GM12878 (cell line): ENCODE measurements around the gene ATP1B2. TPM values are rescaled to one million over a fixed set of nuclear protein-coding genes. Genes with fewer than 3 reads are reported as not detected.

ENCODE experiments used
- ESRRA ChIP-seq: IDR thresholded peaks from 2 replicates; pipeline ENCODE4 v1.6.1; 2012; ENCODE audit warnings: mild to moderate bottlenecking, low read length, improper control_type of control experiment
- HDAC2 ChIP-seq: fragments of 200-600 bp; sonication (generic); IDR thresholded peaks from 2 replicates; pipeline ENCODE4 v1.6.1; 2017
- LARP7 ChIP-seq: fragments of 450-650 bp; IDR thresholded peaks from 2 replicates; pipeline ENCODE4 v1.6.1; 2017; ENCODE audit warnings: mild to moderate bottlenecking
- REST ChIP-seq: IDR thresholded peaks from 2 replicates; pipeline ENCODE4 v1.6.1; 2012; ENCODE audit warnings: mild to moderate bottlenecking, low read depth, low read length
- ZNF207 ChIP-seq: fragments of 450-650 bp; IDR thresholded peaks from 2 replicates; pipeline ENCODE4 v1.6.1; 2014; ENCODE audit warnings: antibody characterized with exemption, mild to moderate bottlenecking, borderline replicate concordance
- ZZZ3 ChIP-seq: IDR thresholded peaks from 2 replicates; pipeline ENCODE4 v1.6.1; 2011; ENCODE audit warnings: low read depth; ENCODE audit not compliant: control insufficient read depth, insufficient read length
- polyA plus RNA-seq, 11 experiments: library from polyadenylated mRNA; depleted of rRNA in 4 of 11; unstranded in 6 of 11; stranded (reverse) in 5 of 11; fragments of >200 nt; fragmentation: Nextera tagmentation in 4 of 11; fragmentation: Illumina TruSeq in 1 of 11; extraction: Ambion mirVana in 4 of 11; extraction: Trizol in 1 of 11; gene quantifications; 1 replicate in 1 of 11; 2 replicates in 10 of 11; pipeline versions ENCODE4 v1.2.1 to v1.2.3, GENCODE V29; 2011 to 2016; ENCODE audit warnings: inconsistent platforms in 2 of 11, missing spikeins in 2 of 11, low read depth in 1 of 11
- total RNA-seq, 4 experiments: library from RNA; depleted of rRNA in 3 of 4; stranded (reverse); fragments of >200 nt in 3 of 4; fragmentation: Illumina TruSeq in 1 of 4; extraction: Trizol in 1 of 4; gene quantifications; 2 replicates each; pipeline versions ENCODE4 v1.2.1 to v1.2.3, GENCODE V29; 2013 to 2021

The ATP1B2 gene
- total and polyA plus RNA-seq, 10 of the 15 experiments (the other 5 are each of a cell fraction or from before 2014, with no cell fraction given), result 0.03 to 0.29 (median 0.15) TPM; not detected in 3

GRCh38 chr17:7685533-7686221, 35.0 kb downstream of the ATP1B2 start (continued):
- TF ChIP-seq ESRRA, result no peak
- TF ChIP-seq ZZZ3, result no peak
- no peak for TF ChIP-seq REST
- peak; percentile 42; the same call in 1 of the 2 replicates for TF ChIP-seq LARP7
- no peak for TF ChIP-seq ZNF207
- no peak for TF ChIP-seq HDAC2
